Loucy (cell line): ENCODE data around the gene TMCC3.

Experiments
- H2AFZ ChIP-seq: fragments of 200-600 bp; sonication (generic); 2 replicates; pipeline ENCODE4 v1.6.0; 2016; ENCODE audit warnings: antibody characterized with exemption, mild to moderate bottlenecking, low read length, moderate library complexity
- H3F3A ChIP-seq: fragments of 200-600 bp; 2 replicates; pipeline ENCODE4 v1.6.0; 2016; ENCODE audit warnings: antibody characterized with exemption, low read depth, mild to moderate bottlenecking
- H3K27me3 ChIP-seq: fragments of 200-600 bp; sonication (generic); 2 replicates; pipeline ENCODE4 v1.6.1; 2014; ENCODE audit warnings: low read length, mild to moderate bottlenecking; ENCODE audit not compliant: insufficient read depth, poor library complexity, severe bottlenecking
- H3K36me3 ChIP-seq: fragments of 200-600 bp; sonication (generic); 2 replicates; pipeline ENCODE4 v1.6.1; 2016; ENCODE audit warnings: low read length; ENCODE audit not compliant: insufficient read depth
- H3K4me1 ChIP-seq: fragments of 200-600 bp; sonication (generic); 2 replicates; pipeline ENCODE4 v1.5.1; 2014; ENCODE audit warnings: low read length, mild to moderate bottlenecking; ENCODE audit not compliant: insufficient read depth, poor library complexity, severe bottlenecking
- H3K4me2 ChIP-seq: fragments of 200-600 bp; sonication (generic); 2 replicates; pipeline ENCODE4 v1.6.0; 2014; ENCODE audit warnings: antibody characterized with exemption, low read length, low read depth, mild to moderate bottlenecking; ENCODE audit not compliant: poor library complexity, severe bottlenecking
- H3K4me3 ChIP-seq: fragments of 200-600 bp; sonication (generic); 2 replicates; pipeline ENCODE4 v1.5.1; 2014; ENCODE audit warnings: low read length, mild to moderate bottlenecking, mixed read lengths; ENCODE audit not compliant: poor library complexity, severe bottlenecking
- H3K79me2 ChIP-seq: fragments of 200-600 bp; sonication (generic); 2 replicates; pipeline ENCODE4 v1.6.1; 2014; ENCODE audit warnings: low read length; ENCODE audit not compliant: insufficient read depth
- H3K9ac ChIP-seq: fragments of 200-600 bp; sonication (generic); 2 replicates; pipeline ENCODE4 v1.6.0; 2014; ENCODE audit warnings: mild to moderate bottlenecking, low read depth, low read length, moderate library complexity; ENCODE audit not compliant: poor library complexity, severe bottlenecking
- H3K9me2 ChIP-seq: fragments of 200-600 bp; sonication (generic); replicated peaks from 2 replicates; pipeline ENCODE4 v1.6.1; 2016; ENCODE audit warnings: low read depth, low read length, mixed read lengths
- H3K9me3 ChIP-seq: fragments of 200-600 bp; sonication (generic); 2 replicates; pipeline ENCODE4 v1.6.1; 2014; ENCODE audit warnings: mild to moderate bottlenecking, antibody characterized with exemption, low read length, low read depth; ENCODE audit not compliant: insufficient read depth
- H4K20me1 ChIP-seq: fragments of 200-600 bp; sonication (generic); 2 replicates; pipeline ENCODE4 v1.6.0; 2014; ENCODE audit warnings: antibody characterized with exemption, low read length, mild to moderate bottlenecking; ENCODE audit not compliant: insufficient read depth, poor library complexity, severe bottlenecking
- EZH2phosphoT487 ChIP-seq: fragments of 200-600 bp; IDR thresholded peaks from 2 replicates; pipeline ENCODE4 v1.6.1; 2018; ENCODE audit warnings: antibody characterized with exemption, mild to moderate bottlenecking, moderate library complexity, borderline replicate concordance
- TF ChIP-seq, protein P1 (sequence below): fragments of 200-600 bp; sonication (generic); conservative IDR thresholded peaks from 2 replicates; pipeline ENCODE4 v1.5.1; 2014; ENCODE audit warnings: mild to moderate bottlenecking, antibody characterized with exemption, low read length

TMCC3 gene

DNA sequence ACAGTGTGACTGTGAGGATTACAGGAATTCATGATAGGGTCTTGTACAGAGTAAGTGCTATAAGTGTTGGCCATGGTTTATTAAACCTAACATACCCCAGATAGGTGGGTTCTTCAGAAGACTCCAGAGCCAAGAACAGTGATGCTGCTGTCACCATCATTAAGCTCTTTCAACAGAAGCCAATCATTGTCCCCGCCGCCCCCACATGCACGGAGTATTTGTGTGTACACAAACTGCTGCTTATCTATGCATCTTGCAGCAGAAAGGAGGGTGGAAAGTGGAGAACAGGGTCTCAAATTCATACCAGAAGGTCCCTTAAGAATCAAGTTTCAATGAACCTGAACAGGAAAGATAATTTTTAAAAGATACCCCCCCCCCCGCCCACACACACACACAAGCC lies 51.2 kb downstream of the TMCC3 start:
- TF ChIP-seq, protein P1, sequence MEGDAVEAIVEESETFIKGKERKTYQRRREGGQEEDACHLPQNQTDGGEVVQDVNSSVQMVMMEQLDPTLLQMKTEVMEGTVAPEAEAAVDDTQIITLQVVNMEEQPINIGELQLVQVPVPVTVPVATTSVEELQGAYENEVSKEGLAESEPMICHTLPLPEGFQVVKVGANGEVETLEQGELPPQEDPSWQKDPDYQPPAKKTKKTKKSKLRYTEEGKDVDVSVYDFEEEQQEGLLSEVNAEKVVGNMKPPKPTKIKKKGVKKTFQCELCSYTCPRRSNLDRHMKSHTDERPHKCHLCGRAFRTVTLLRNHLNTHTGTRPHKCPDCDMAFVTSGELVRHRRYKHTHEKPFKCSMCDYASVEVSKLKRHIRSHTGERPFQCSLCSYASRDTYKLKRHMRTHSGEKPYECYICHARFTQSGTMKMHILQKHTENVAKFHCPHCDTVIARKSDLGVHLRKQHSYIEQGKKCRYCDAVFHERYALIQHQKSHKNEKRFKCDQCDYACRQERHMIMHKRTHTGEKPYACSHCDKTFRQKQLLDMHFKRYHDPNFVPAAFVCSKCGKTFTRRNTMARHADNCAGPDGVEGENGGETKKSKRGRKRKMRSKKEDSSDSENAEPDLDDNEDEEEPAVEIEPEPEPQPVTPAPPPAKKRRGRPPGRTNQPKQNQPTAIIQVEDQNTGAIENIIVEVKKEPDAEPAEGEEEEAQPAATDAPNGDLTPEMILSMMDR = no peak
- TF ChIP-seq EZH2phosphoT487 = no peak
- Histone ChIP-seq H3K4me1 (peaks cover 13% of the 10 kb centered on the region), H4K20me1 (no peaks in the 10 kb centered on the region), H3F3A (no peaks in the 10 kb centered on the region), H3K9me2 (no peaks in the 10 kb centered on the region), H2AFZ (no peak overlapping the region), H3K27me3 (no peaks in the 10 kb centered on the region), H3K9ac (no peak overlapping the region), H3K36me3 (no peaks in the 10 kb centered on the region), H3K9me3 (no peaks in the 10 kb centered on the region), H3K79me2 (no peaks in the 10 kb centered on the region), H3K4me2 (no peak overlapping the region), H3K4me3 (no peak overlapping the region)

DNA sequence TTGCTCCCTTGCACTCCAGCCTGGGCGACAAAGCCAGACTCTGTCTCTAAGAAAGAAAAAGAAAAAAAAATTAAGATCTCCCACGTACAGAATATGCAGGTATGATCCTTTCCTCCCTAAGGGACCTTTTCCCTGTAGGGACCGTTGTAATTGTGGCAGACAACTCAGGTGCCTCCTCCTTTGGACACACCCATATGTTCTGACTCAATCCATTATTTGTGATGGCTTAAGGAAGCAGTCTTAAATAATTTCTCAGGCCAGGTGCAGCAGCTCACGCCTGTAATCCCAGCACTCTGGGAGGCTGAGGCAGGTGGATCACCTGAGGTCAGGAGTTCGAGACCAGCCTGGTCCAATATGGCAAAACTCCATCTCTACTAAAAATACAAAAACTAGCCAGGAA lies 53.1 kb downstream of the TMCC3 start:
- Histone ChIP-seq H3K79me2 (no peaks in the 10 kb centered on the region), H3K36me3 (no peaks in the 10 kb centered on the region), H3F3A (no peaks in the 10 kb centered on the region), H3K9me3 (no peaks in the 10 kb centered on the region), H3K9ac (no peak overlapping the region), H3K4me1 (peaks cover 20% of the 10 kb centered on the region), H3K4me2 (no peak overlapping the region), H3K9me2 (no peaks in the 10 kb centered on the region), H3K27me3 (no peaks in the 10 kb centered on the region), H4K20me1 (no peaks in the 10 kb centered on the region), H2AFZ (no peak overlapping the region), H3K4me3 (no peak overlapping the region)
- TF ChIP-seq EZH2phosphoT487 = no peak
- TF ChIP-seq, protein P1 = no peak

DNA sequence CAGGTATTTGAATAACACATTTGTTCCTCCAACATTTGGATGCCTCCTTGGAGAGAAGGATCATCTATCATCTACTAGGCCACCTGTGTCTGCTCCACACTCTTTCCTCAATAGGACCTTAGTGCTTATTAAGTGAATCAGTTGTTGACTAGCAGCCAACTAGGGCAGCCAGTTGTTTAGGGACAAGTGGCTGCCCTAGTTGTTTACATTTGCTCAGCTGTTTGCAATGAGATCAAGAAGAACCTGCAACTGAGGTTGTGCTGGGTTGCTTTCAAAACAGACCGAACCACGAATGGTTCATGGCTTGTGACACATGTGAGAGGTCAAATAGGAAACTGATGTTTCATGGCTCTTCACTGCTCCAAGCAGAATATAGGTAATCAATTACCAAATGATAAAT lies 53.8 kb downstream of the TMCC3 start:
- H3K79me2 ChIP-seq = no peaks in the 10 kb centered on the region
- H4K20me1 ChIP-seq = no peaks in the 10 kb centered on the region
- H3K36me3 ChIP-seq = no peaks in the 10 kb centered on the region
- H3K4me1 ChIP-seq = peaks cover 20% of the 10 kb centered on the region
- no peaks in the 10 kb centered on the region for H3K27me3 ChIP-seq
- H3K9ac ChIP-seq = no peak overlapping the region
- no peaks in the 10 kb centered on the region for H3K9me3 ChIP-seq
- H3K9me2 ChIP-seq = no peaks in the 10 kb centered on the region
- no peak overlapping the region for H2AFZ ChIP-seq
- H3K4me2 ChIP-seq = no peak overlapping the region
- H3K4me3 ChIP-seq = no peak overlapping the region
- H3F3A ChIP-seq = no peaks in the 10 kb centered on the region
- TF ChIP-seq, protein P1 = no peak
- TF ChIP-seq EZH2phosphoT487 = no peak
